SK-N-SH (cell line): ENCODE measurements around the gene KDM5C. TPM values are rescaled to one million over a fixed set of nuclear protein-coding genes. Genes with fewer than 3 reads are reported as not detected.

Experiments
- CTCF ChIA-PET: fragments of 300-600, 350-600 bp; formaldehyde crosslinking; extraction: SDS; loops from one replicate; lab custom pipeline; 2021; lab: Yijun Ruan, JAX
- POLR2A ChIA-PET: fragments of 350-600 bp; sonication (Branson Sonifier 250); formaldehyde crosslinking; extraction: SDS; loops from one replicate; lab custom pipeline; 2020; ENCODE audit warnings: antibody characterized with exemption, inconsistent platforms; lab: Yijun Ruan, JAX
- DNase-seq: peaks from one replicate; pipeline ENCODE4 v3.0.0; 2012
- H2AFZ ChIP-seq: fragments of 200-600 bp; sonication (generic); 2 replicates; pipeline ENCODE4 v1.8.1; 2016; ENCODE audit warnings: antibody characterized with exemption, mild to moderate bottlenecking, low read depth
- H3F3A ChIP-seq: fragments of 200-600 bp; sonication (generic); replicated peaks from 2 replicates; pipeline ENCODE3; 2016; ENCODE audit warnings: antibody characterized with exemption, mild to moderate bottlenecking; ENCODE audit not compliant: insufficient read depth
- H3K27ac ChIP-seq, 2 experiments: fragments of 200-500 bp in 1 of 2; fragments of 200-600 bp in 1 of 2; sonication (Bioruptor generic) in 1 of 2; sonication (generic), shearing (Covaris generic) in 1 of 2; 2 replicates each; pipeline versions ENCODE4 v1.5.1 to v1.6.1; 2014 to 2016; ENCODE audit warnings: low read depth in 2 of 2, inconsistent platforms in 1 of 2, low read length in 1 of 2, mild to moderate bottlenecking in 1 of 2, mixed read lengths in 1 of 2
- H3K27me3 ChIP-seq: fragments of 200-600 bp; sonication (generic), shearing (Covaris generic); 2 replicates; pipeline ENCODE4 v1.6.1; 2016; ENCODE audit warnings: mixed run types; ENCODE audit not compliant: insufficient read depth
- H3K36me3 ChIP-seq, 2 experiments: fragments of 200-500 bp in 1 of 2; fragments of 200-600 bp in 1 of 2; sonication (Bioruptor generic) in 1 of 2; sonication (generic) in 1 of 2; replicated peaks in 1 of 2; 2 replicates each; pipeline versions ENCODE3 to v1.5.1; 2014 to 2016; ENCODE audit warnings: low read length in 1 of 2, mild to moderate bottlenecking in 1 of 2; ENCODE audit not compliant: insufficient read depth in 2 of 2, control insufficient read depth in 1 of 2
- H3K4me1 ChIP-seq, 2 experiments: fragments of 200-500 bp in 1 of 2; fragments of 200-600 bp in 1 of 2; sonication (Bioruptor generic) in 1 of 2; sonication (generic), shearing (Covaris generic) in 1 of 2; 2 replicates each; pipeline versions ENCODE4 v1.5.1 to v1.6.1; 2014 to 2016; ENCODE audit warnings: low read depth in 1 of 2, low read length in 1 of 2, mixed run types in 1 of 2; ENCODE audit not compliant: insufficient read depth in 2 of 2, control insufficient read depth in 1 of 2
- H3K4me2 ChIP-seq: fragments of 200-600 bp; sonication (generic), shearing (Covaris generic); 2 replicates; pipeline ENCODE4 v1.6.1; 2017; ENCODE audit warnings: mixed run types
- H3K4me3 ChIP-seq, 2 experiments: fragments of 200-500 bp in 1 of 2; fragments of 200-600 bp in 1 of 2; sonication (Bioruptor generic) in 1 of 2; sonication (generic), shearing (Covaris generic) in 1 of 2; 2 replicates each; pipeline versions ENCODE4 v1.5.1 to v1.8.1; 2014 to 2016; ENCODE audit warnings: low read depth in 2 of 2, inconsistent platforms in 1 of 2, low read length in 1 of 2, mild to moderate bottlenecking in 1 of 2, mixed read lengths in 1 of 2, moderate library complexity in 1 of 2
- H3K79me2 ChIP-seq: fragments of 200-600 bp; sonication (generic); 2 replicates; pipeline ENCODE4 v1.8.1; 2017; ENCODE audit warnings: mild to moderate bottlenecking; ENCODE audit not compliant: insufficient read depth
- H3K9ac ChIP-seq: fragments of 200-600 bp; sonication (generic); 2 replicates; pipeline ENCODE4 v1.6.1; 2017; ENCODE audit warnings: mixed run types
- H3K9me2 ChIP-seq: fragments of 200-600 bp; sonication (generic); 2 replicates; pipeline ENCODE4 v1.6.1; 2017; ENCODE audit warnings: mixed run types
- H3K9me3 ChIP-seq: fragments of 200-600 bp; sonication (generic); 2 replicates; pipeline ENCODE4 v1.6.1; 2017; ENCODE audit warnings: mixed run types, mild to moderate bottlenecking, moderate library complexity
- H4K20me1 ChIP-seq: fragments of 200-600 bp; sonication (generic); 2 replicates; pipeline ENCODE4 v1.6.1; 2017; ENCODE audit warnings: mild to moderate bottlenecking, mixed run types; ENCODE audit not compliant: insufficient read depth
- ELF1 ChIP-seq: IDR thresholded peaks from 2 replicates; pipeline ENCODE4 v1.4.0; 2012
- EP300 ChIP-seq, 2 experiments: IDR thresholded peaks; 2 replicates each; pipeline versions ENCODE4 v1.4.0 to v1.6.1; 2012; ENCODE audit warnings: borderline replicate concordance in 1 of 2, low read depth in 1 of 2, low read length in 1 of 2
- EZH2phosphoT487 ChIP-seq: fragments of 200-600 bp; sonication (generic); IDR thresholded peaks from 2 replicates; pipeline ENCODE4 v1.6.1; 2017; ENCODE audit warnings: low read depth, mixed run types, mild to moderate bottlenecking, antibody characterized with exemption, moderate library complexity, borderline replicate concordance
- FOSL2 ChIP-seq: IDR thresholded peaks from 2 replicates; pipeline ENCODE4 v1.4.0; 2012; ENCODE audit warnings: low read depth, mild to moderate bottlenecking, moderate library complexity, borderline replicate concordance
- FOXJ3 ChIP-seq: sonication (generic); formaldehyde crosslinking; IDR thresholded peaks from 2 replicates; pipeline ENCODE4 v1.5.1; 2020; ENCODE audit warnings: mild to moderate bottlenecking, missing genetic modification reagents
- FOXM1 ChIP-seq: IDR thresholded peaks from 2 replicates; pipeline ENCODE4 v1.4.0; 2012; ENCODE audit warnings: low read depth, mild to moderate bottlenecking
- GABPA ChIP-seq: IDR thresholded peaks from 2 replicates; pipeline ENCODE4 v1.4.0; 2012; ENCODE audit warnings: low read depth, mild to moderate bottlenecking
- GATA2 ChIP-seq: sonication (generic); formaldehyde crosslinking; IDR thresholded peaks from 2 replicates; pipeline ENCODE4 v1.5.0; 2020; ENCODE audit warnings: mild to moderate bottlenecking, missing genetic modification reagents
- JUND ChIP-seq: IDR thresholded peaks from 2 replicates; pipeline ENCODE4 v1.4.0; 2012
- MAX ChIP-seq: IDR thresholded peaks from 2 replicates; pipeline ENCODE4 v1.4.0; 2012; ENCODE audit warnings: low read depth
- MXI1 ChIP-seq: IDR thresholded peaks from 2 replicates; pipeline ENCODE4 v1.6.1; 2012; ENCODE audit warnings: mild to moderate bottlenecking, low read depth, low read length, improper control_type of control experiment
- NFIC ChIP-seq: IDR thresholded peaks from 2 replicates; pipeline ENCODE4 v1.4.0; 2012; ENCODE audit warnings: borderline replicate concordance
- NRF1 ChIP-seq: IDR thresholded peaks from 2 replicates; pipeline ENCODE4 v1.6.1; 2012; ENCODE audit warnings: low read depth, mild to moderate bottlenecking, low read length
- PBX3 ChIP-seq: IDR thresholded peaks from 2 replicates; pipeline ENCODE4; 2012
- POLR2AphosphoS5 ChIP-seq: IDR thresholded peaks from 2 replicates; pipeline ENCODE4 v1.6.1; 2012; ENCODE audit warnings: low read depth, low read length
- RAD21 ChIP-seq: IDR thresholded peaks from 2 replicates; pipeline ENCODE4 v1.6.1; 2012; ENCODE audit warnings: mild to moderate bottlenecking, low read length
- RXRA ChIP-seq: IDR thresholded peaks from 2 replicates; pipeline ENCODE4 v1.4.0; 2012; ENCODE audit warnings: low read depth, mild to moderate bottlenecking, borderline replicate concordance
- SMC3 ChIP-seq: IDR thresholded peaks from 2 replicates; pipeline ENCODE4 v1.6.1; 2012; ENCODE audit warnings: low read depth, low read length, improper control_type of control experiment
- TCF12 ChIP-seq: IDR thresholded peaks from 2 replicates; pipeline ENCODE4 v1.4.0; 2012
- TEAD4 ChIP-seq: IDR thresholded peaks from 2 replicates; pipeline ENCODE4 v1.4.0; 2012; ENCODE audit warnings: mild to moderate bottlenecking, borderline replicate concordance; ENCODE audit not compliant: insufficient read depth
- USF2 ChIP-seq: fragments of 150-350 bp; IDR thresholded peaks from 2 replicates; pipeline ENCODE4 v1.6.1; 2017; ENCODE audit warnings: antibody characterized with exemption, low read length, low read depth, borderline replicate concordance
- YY1 ChIP-seq: IDR thresholded peaks from 2 replicates; pipeline ENCODE4 v1.4.0; 2012; ENCODE audit warnings: low read depth, mild to moderate bottlenecking
- WGBS: methylation state at CpG from one replicate; pipeline ENCODE4 v1.1.6; 2017; ENCODE audit warnings: low lambda C conversion rate; 5-methylcytosine and 5-hydroxymethylcytosine counted together
- polyA plus RNA-seq, 3 experiments: library from polyadenylated mRNA; depleted of rRNA; stranded (reverse); fragments of >200 nt; gene quantifications; 2 replicates each; pipeline ENCODE4 v1.2.3, GENCODE V29; 2012

KDM5C gene
- polyA plus RNA-seq, 1 of the 3 experiments (the other 2 are of a cell fraction), result 76.6 TPM

GRCh38 chrX:53265771-53266574, 41.0 kb upstream of the KDM5C start:
- Histone ChIP-seq H3K9ac (no peak overlapping the region), H3K27me3 (no peaks in the 10 kb centered on the region; the same call in 1 of the 2 replicates), H2AFZ (no peak overlapping the region), H3K27ac (peak overlapping the region in 1 of 2 experiments; percentile 29; a peak in 1 of 4 replicates), H3K9me3 (no peaks in the 10 kb centered on the region), H3K4me2 (no peak overlapping the region), H3K36me3 (peaks cover 0 to 2% of the 10 kb centered on the region in 2 experiments), H3K79me2 (peaks cover 6% of the 10 kb centered on the region; the same call in 1 of the 2 replicates), H3F3A (no peaks in the 10 kb centered on the region), H3K4me1 (peaks cover 0 to 8% of the 10 kb centered on the region in 2 experiments; a peak in 3 of 4 replicates), H4K20me1 (no peaks in the 10 kb centered on the region; the same call in 1 of the 2 replicates), H3K4me3 (no peak overlapping the region), H3K9me2 (no peaks in the 10 kb centered on the region)
- TF ChIP-seq FOXM1, result no peak
- no peak for TF ChIP-seq NRF1
- TF ChIP-seq JUND, result no peak
- TF ChIP-seq RAD21, result no peak
- no peak for TF ChIP-seq YY1
- no peak for TF ChIP-seq MXI1
- no peak for TF ChIP-seq GABPA
- no peak for TF ChIP-seq POLR2AphosphoS5
- TF ChIP-seq EZH2phosphoT487, result no peak
- DNase-seq, result no peak
- 34% methylated on average over 7 of the region's 8 CpGs for WGBS
- ChIA-PET CTCF (interaction anchor here (0.7 to 2.0 kb wide), 4 partner anchors 16 to 63 kb away, joined by 3 to 12 read pairs (median 3); no protein-coding TSS in a partner anchor), POLR2A (no interaction called here)

- Histone ChIP-seq H3F3A (no peaks in the 10 kb centered on the region), H4K20me1 (no peaks in the 10 kb centered on the region), H3K4me2 (peak overlapping the region; percentile 60), H3K27ac (peak overlapping the region in 1 of 2 experiments; percentile 62; a peak in 2 of 4 replicates), H3K9me2 (no peaks in the 10 kb centered on the region), H2AFZ (no peak overlapping the region), H3K9me3 (no peaks in the 10 kb centered on the region), H3K27me3 (no peaks in the 10 kb centered on the region; the same call in 1 of the 2 replicates)
- DNase-seq, result no peak
- POLR2A ChIA-PET, result no interaction called here
- 15% methylated on average over 11 of the region's 11 CpGs for WGBS
- CTCF ChIA-PET, result no interaction called here
- TF ChIP-seq PBX3, result peak; percentile 78
- peak; percentile 22; the same call in 1 of the 2 replicates for TF ChIP-seq NFIC
- peak; percentile 41; the same call in 1 of the 2 replicates for TF ChIP-seq MAX
- TF ChIP-seq RXRA, result peak; percentile 57; the same call in 1 of the 2 replicates
- TF ChIP-seq JUND, result peak; percentile 77
- TF ChIP-seq TEAD4, result no peak
- TF ChIP-seq USF2, result no peak
- TF ChIP-seq FOXM1, result no peak
- TF ChIP-seq POLR2AphosphoS5, result peak; percentile 15; the same call in 1 of the 2 replicates
- no peak for TF ChIP-seq YY1
- TF ChIP-seq FOSL2, result peak; percentile 82
- TF ChIP-seq SMC3, result no peak
- no peak for TF ChIP-seq GATA2 (CRISPR knock-in tag)
- no peak for TF ChIP-seq FOXJ3
- TF ChIP-seq RAD21, result no peak
- TF ChIP-seq EP300 (IDR thresholded peaks at IDR 0.05; ENCODE audit: borderline replicate concordance in 1 of 2, low read depth in 1 of 2, low read length in 1 of 2), result peak in 1 of 2 experiments; percentile 62; a peak in 1 of 4 replicates
- TF ChIP-seq TCF12, result peak; percentile 61
- no peak for TF ChIP-seq ELF1
- TF ChIP-seq, all 33 proteins: peak for 9
- Histone ChIP-seq H3K36me3 (peaks cover 0 to 2% of the 10 kb centered on the region in 2 experiments), H3K4me3 (no peak overlapping the region), H3K79me2 (peaks cover 6% of the 10 kb centered on the region; the same call in 1 of the 2 replicates), H3K4me1 (peaks cover 0 to 8% of the 10 kb centered on the region in 2 experiments; a peak in 3 of 4 replicates), H3K9ac (no peak overlapping the region)
Measured at GRCh38 chrX:53263597-53264094, 38.6 kb upstream of the KDM5C start.
